Gastroesophageal sphincter (tissue), 4 donors: Measurements from ENCODE around the gene ANKZF1. TPM values are rescaled to one million over a fixed set of nuclear protein-coding genes. Genes with fewer than 3 reads are reported as not detected.

Source experiments
- ATAC-seq: fragments of 150-250 bp; one replicate; pipeline ENCODE4 v1.9.1; 2016; ENCODE audit warnings: mild to moderate bottlenecking, moderate library complexity
- H3K27ac ChIP-seq, 4 donors: fragments of 200-600 bp; sonication (generic) in 3 of 4; 1 replicate in 3 of 4; 2 replicates in 1 of 4; pipeline ENCODE4 v1.5.1; 2016 to 2019
- H3K27me3 ChIP-seq: fragments of 200-600 bp; sonication (generic); one replicate; pipeline ENCODE4 v1.5.1; 2019
- H3K36me3 ChIP-seq, 2 donors: fragments of 200-600 bp; sonication (generic); one replicate each; pipeline ENCODE4 v1.5.1; 2019; ENCODE audit warnings: control low read depth in 1 of 2
- H3K4me1 ChIP-seq, 3 donors: fragments of 200-600 bp; sonication (generic); 1 replicate in 2 of 3; 2 replicates in 1 of 3; pipeline ENCODE4 v1.5.1; 2016 to 2019; ENCODE audit warnings: control low read depth in 2 of 3
- H3K4me3 ChIP-seq, 2 donors: fragments of 200-600 bp; sonication (generic); one replicate each; pipeline ENCODE4 v1.5.1; 2019; ENCODE audit warnings: mild to moderate bottlenecking in 1 of 2, moderate library complexity in 1 of 2
- H3K9me3 ChIP-seq, 3 donors: fragments of 200-600 bp; sonication (generic); one replicate each; pipeline ENCODE4 v1.5.1; 2017 to 2019; ENCODE audit warnings: control low read depth in 2 of 3
- CTCF ChIP-seq, 4 experiments: fragments of 200-600 bp in 2 of 4; fragments of 450-650 bp in 2 of 4; sonication (generic) in 1 of 4; IDR thresholded peaks; one replicate each; pipeline ENCODE4 v1.5.1; 2017 to 2019; ENCODE audit warnings: antibody characterized with exemption in 4 of 4, mild to moderate bottlenecking in 2 of 4, moderate library complexity in 2 of 4
- EP300 ChIP-seq: sonication (generic); formaldehyde crosslinking; IDR thresholded peaks from one replicate; pipeline ENCODE4 v1.6.1; 2017; ENCODE audit warnings: antibody characterized with exemption, mild to moderate bottlenecking
- POLR2A ChIP-seq, 2 donors: fragments of 450-650 bp; IDR thresholded peaks; one replicate each; pipeline ENCODE4 v1.6.1; 2017; ENCODE audit warnings: antibody characterized with exemption in 2 of 2, mild to moderate bottlenecking in 2 of 2, moderate library complexity in 1 of 2
- POLR2AphosphoS5 ChIP-seq: sonication (generic); formaldehyde crosslinking; IDR thresholded peaks from one replicate; pipeline ENCODE4 v1.6.1; 2017; ENCODE audit warnings: antibody characterized with exemption
- WGBS, 2 donors: methylation state at CpG; one replicate each; pipeline ENCODE4 v1.1.5; 2018; ENCODE audit warnings: low coverage in 1 of 2; 5-methylcytosine and 5-hydroxymethylcytosine counted together
- total RNA-seq, 4 donors: library from RNA; depleted of rRNA; stranded (reverse); fragments of >200 nt; gene quantifications; one replicate each; pipeline ENCODE4 v1.1.0, GENCODE V29; 2016

The ANKZF1 gene
- total RNA-seq, 4 donors from 2014 or later = 24.3 to 48.4 (median 25.1) TPM

GRCh38 chr2:219245148-219245898 is 15.7 kb downstream of the ANKZF1 start, which contains the start of the genes GLB1L and STK16:
GLB1L (minus strand) TSS chr2:219245444; CDS start chr2:219243573, 1,871 bp downstream.
STK16 (plus strand) TSS chr2:219245479; CDS start chr2:219246000, 521 bp downstream.
- 0% methylated on average over 8 of the region's 46 CpGs; no CpG with 5 or more reads in 1 of the 2 donors for WGBS, 2 donors

DNA sequence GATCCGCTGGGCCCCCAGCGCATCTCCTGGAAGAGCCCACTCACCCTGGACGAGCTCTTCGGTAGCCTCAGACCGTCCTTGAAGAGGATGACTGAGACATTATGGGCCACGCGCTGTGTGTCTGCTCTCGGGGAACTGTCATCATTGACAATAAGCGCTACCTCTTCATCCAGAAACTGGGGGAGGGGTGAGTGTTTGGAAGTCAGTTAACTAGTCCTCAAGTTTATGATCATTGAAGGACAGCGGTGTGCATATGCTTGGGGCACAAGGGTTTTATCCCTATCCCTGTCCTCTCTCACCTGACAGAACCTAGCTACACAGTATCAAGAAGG is 16.3 kb downstream of the ANKZF1 start:
- ATAC-seq = no peak

More at GRCh38 chr2:219245148-219245898, 15.7 kb downstream of the ANKZF1 start, which contains the start of the genes GLB1L and STK16:
- peak; percentile 93 for ATAC-seq
- H3K27ac ChIP-seq = peak within 1 kb of the TSS; percentile 89 to 96 (median 93)
- peak; percentile 79 to 82 for TF ChIP-seq POLR2A (IDR thresholded peaks at IDR 0.05)
- peak in 1 of 4 experiments; percentile 7 for TF ChIP-seq CTCF (IDR thresholded peaks at IDR 0.05)
- TF ChIP-seq EP300 = no peak
- peak; percentile 91 for TF ChIP-seq POLR2AphosphoS5
- H3K36me3 ChIP-seq = peaks cover 0 to 32% of the 10 kb centered on the region in 2 donors
- H3K27me3 ChIP-seq = no peaks in the 10 kb centered on the region
- H3K4me1 ChIP-seq = peaks cover 3 to 55% (median 22%) of the 10 kb centered on the region in 3 donors
- no peaks in the 10 kb centered on the region for H3K9me3 ChIP-seq
- H3K4me3 ChIP-seq = peak within 1 kb of the TSS; percentile 66 to 90

DNA sequence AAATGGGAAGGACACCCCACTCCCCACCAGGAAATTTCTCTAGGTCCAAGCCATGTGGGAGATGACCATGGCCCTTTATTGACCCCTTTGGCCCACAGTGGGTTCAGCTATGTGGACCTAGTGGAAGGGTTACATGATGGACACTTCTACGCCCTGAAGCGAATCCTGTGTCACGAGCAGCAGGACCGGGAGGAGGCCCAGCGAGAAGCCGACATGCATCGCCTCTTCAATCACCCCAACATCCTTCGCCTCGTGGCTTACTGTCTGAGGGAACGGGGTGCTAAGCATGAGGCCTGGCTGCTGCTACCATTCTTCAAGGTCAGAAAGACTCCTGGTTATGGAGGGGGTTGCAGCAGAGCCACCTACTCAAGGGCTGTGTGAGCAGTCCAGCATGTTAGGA is 17.0 kb downstream of the ANKZF1 start:
- H3K27me3 ChIP-seq = no peaks in the 10 kb centered on the region
- no peak overlapping the region for H3K4me3 ChIP-seq
- peaks cover 3 to 67% (median 24%) of the 10 kb centered on the region in 3 donors for H3K4me1 ChIP-seq
- WGBS, 2 donors = no CpG with 5 or more reads among the region's 10 CpGs
- no peak for ATAC-seq
- H3K27ac ChIP-seq = peak overlapping the region in 3 of 4 donors; percentile 14 to 94 (median 89)
- peaks cover 0 to 45% of the 10 kb centered on the region in 2 donors for H3K36me3 ChIP-seq
- no peaks in the 10 kb centered on the region for H3K9me3 ChIP-seq
- no peak for TF ChIP-seq EP300
- TF ChIP-seq POLR2AphosphoS5 = no peak
- TF ChIP-seq CTCF (IDR thresholded peaks at IDR 0.05) = no peak
- TF ChIP-seq POLR2A (IDR thresholded peaks at IDR 0.05) = no peak

More for the DNA sequence above, 16.3 kb downstream of the ANKZF1 start:
- Histone ChIP-seq H3K27ac (peak overlapping the region; percentile 89 to 96 (median 93)), H3K36me3 (peaks cover 0 to 38% of the 10 kb centered on the region in 2 donors), H3K4me1 (peaks cover 3 to 60% (median 24%) of the 10 kb centered on the region in 3 donors), H3K27me3 (no peaks in the 10 kb centered on the region), H3K4me3 (peak overlapping the region; percentile 66 to 90), H3K9me3 (no peaks in the 10 kb centered on the region)
- 40 to 57% methylated on average over 1 to 2 of the region's 10 CpGs for WGBS, 2 donors
- no peak for TF ChIP-seq POLR2A (IDR thresholded peaks at IDR 0.05)
- TF ChIP-seq EP300 = no peak
- no peak for TF ChIP-seq POLR2AphosphoS5
- no peak for TF ChIP-seq CTCF (IDR thresholded peaks at IDR 0.05)

DNA sequence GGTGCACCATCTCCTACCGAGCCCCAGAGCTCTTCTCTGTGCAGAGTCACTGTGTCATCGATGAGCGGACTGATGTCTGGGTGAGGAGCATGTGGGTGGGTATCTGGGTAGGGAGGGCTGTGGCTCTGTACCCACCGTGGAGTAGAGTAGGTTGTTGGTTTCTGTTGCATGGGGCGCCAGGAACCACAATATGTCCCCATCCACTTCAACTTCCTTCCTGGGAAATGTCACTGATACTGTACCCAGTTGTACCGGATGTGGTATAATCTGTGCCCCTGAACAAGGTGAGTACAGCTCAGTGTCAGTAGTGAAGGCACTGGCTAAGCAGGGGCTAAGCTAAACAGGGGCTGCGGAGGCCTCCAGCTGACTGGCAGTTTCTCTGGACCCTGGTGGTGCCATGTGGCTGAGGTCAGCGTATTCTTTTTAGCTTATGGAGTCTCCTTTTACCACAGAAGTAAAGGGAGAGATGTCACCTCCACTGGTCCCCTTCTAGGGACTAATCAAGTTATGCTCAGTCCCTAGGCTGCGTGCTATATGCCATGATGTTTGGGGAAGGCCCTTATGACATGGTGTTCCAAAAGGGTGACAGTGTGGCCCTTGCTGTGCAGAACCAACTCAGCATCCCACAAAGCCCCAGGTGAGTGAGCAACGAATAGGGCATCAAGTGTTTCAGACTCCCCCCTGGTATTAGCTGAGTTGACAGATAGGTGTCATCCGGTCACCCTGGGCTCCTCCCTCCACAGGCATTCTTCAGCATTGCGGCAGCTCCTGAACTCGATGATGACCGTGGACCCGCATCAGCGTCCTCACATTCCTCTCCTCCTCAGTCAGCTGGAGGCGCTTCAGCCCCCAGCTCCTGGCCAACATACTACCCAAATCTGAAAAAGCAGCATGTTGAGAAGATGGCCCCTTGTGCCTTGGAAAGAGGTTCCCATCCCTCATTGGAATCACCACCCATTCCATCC is 18.4 kb downstream of the ANKZF1 start:
- Histone ChIP-seq H3K9me3 (no peaks in the 10 kb centered on the region), H3K36me3 (peaks cover 0 to 47% of the 10 kb centered on the region in 2 donors), H3K4me3 (no peak overlapping the region), H3K4me1 (peaks cover 3 to 81% (median 25%) of the 10 kb centered on the region in 3 donors), H3K27me3 (no peaks in the 10 kb centered on the region), H3K27ac (peak overlapping the region in 3 of 4 donors; percentile 87 to 90 (median 88))
- TF ChIP-seq POLR2AphosphoS5 (no peak), POLR2A (IDR thresholded peaks at IDR 0.05) (no peak), CTCF (IDR thresholded peaks at IDR 0.05) (no peak), EP300 (no peak)
- ATAC-seq = no peak
- WGBS, 2 donors = 68 to 93% methylated on average over 3 of the region's 17 CpGs
